PC-3 (cell line): ENCODE measurements around the gene DGKI.

Experiments
- CTCF ChIP-seq: fragments of 300-600 bp; sonication (generic); conservative IDR thresholded peaks from 2 replicates; pipeline ENCODE4 v1.5.1; 2017; ENCODE audit warnings: antibody characterized with exemption, low read depth, mild to moderate bottlenecking, low read length
- EZH2 ChIP-seq: fragments of 300-600 bp; sonication (generic); IDR thresholded peaks from one replicate; pipeline ENCODE4 v1.6.1; 2017; ENCODE audit warnings: antibody characterized with exemption, mild to moderate bottlenecking, low read length; ENCODE audit not compliant: unreplicated experiment

DNA sequence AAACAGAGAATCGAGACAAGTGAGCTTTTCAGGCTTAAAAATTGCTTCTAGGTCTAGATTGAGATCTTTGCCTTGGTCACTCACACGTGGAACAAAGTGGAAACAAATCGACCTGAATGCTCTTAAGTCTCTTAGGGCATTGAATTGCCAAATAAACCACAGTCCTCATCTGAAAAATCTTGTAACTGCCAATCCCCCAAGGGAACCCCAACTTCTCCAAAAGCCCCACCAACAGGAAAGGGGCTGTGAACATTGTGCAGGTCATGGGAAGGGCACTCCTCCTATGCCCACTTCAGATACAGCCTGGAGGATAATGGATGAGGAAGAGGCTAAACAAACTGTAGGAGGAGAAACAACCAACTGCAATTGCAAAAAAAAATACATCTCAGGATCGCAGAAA lies 91.3 kb downstream of the DGKI start:
- TF ChIP-seq CTCF = no peak
- TF ChIP-seq EZH2 = no peak
